A549 (cell line): ENCODE data around the gene COLEC12. TPM values are rescaled to one million over a fixed set of nuclear protein-coding genes. Genes with fewer than 3 reads are reported as not detected.

Experiments used
- ATAC-seq, 2 experiments: fragments of 200-7000 bp in 1 of 2; fragments of >200 bp in 1 of 2; cut with Nextera tagmentation in 1 of 2; cut with Tn5 transposase in 1 of 2; 3 replicates each; pipeline versions ENCODE4 v1.8.0 to v1.9.1; 2018 to 2020; ENCODE audit warnings: mild to moderate bottlenecking in 1 of 2, moderate library complexity in 1 of 2
- CTCF ChIA-PET: fragments of 300-600 bp; sonication (Branson Sonifier 250); formaldehyde crosslinking; extraction: SDS; loops from one replicate; lab custom pipeline; 2021; ENCODE audit warnings: antibody characterized with exemption, inconsistent platforms; lab: Yijun Ruan, JAX
- POLR2A ChIA-PET: fragments of 350-600 bp; formaldehyde crosslinking; extraction: SDS; loops from one replicate; lab custom pipeline; 2021; ENCODE audit warnings: antibody characterized with exemption, inconsistent platforms; lab: Yijun Ruan, JAX
- DNase-seq, 2 experiments: peaks; one replicate each; pipeline versions ENCODE4 v3.0.0 to v3.0.0-alpha.2; 2011 to 2016; ENCODE audit warnings: low read depth in 1 of 2, low spot score in 1 of 2
- FAIRE-seq: peaks from 2 replicates; lab custom pipeline; 2011; peaks lifted over from hg19 to GRCh38; lab: Jason Lieb, UNC
- H3K27ac ChIP-seq, 2 experiments: fragments of >200 bp; sonication (Bioruptor Twin); formaldehyde crosslinking; 3 replicates each; pipeline ENCODE4 v1.5.1; 2016 to 2017
- H3K4me1 ChIP-seq: fragments of >200 bp; sonication (Bioruptor Twin); formaldehyde crosslinking; 3 replicates; pipeline ENCODE4 v1.6.1; 2016
- H3K4me2 ChIP-seq: fragments of >200 bp; sonication (Bioruptor Twin); formaldehyde crosslinking; 3 replicates; pipeline ENCODE4 v1.6.1; 2016
- H3K4me3 ChIP-seq: fragments of >200 bp; sonication (Bioruptor Twin); formaldehyde crosslinking; 3 replicates; pipeline ENCODE4 v1.5.1; 2016
- H3K9me3 ChIP-seq: fragments of >200 bp; sonication (Bioruptor Twin); formaldehyde crosslinking; 3 replicates; pipeline ENCODE4 v1.6.1; 2016
- ATOH8 ChIP-seq: fragments of 250-450 bp; sonication (Bioruptor Pico); IDR thresholded peaks from 2 replicates; pipeline ENCODE4 v1.5.0; 2020; ENCODE audit warnings: low read depth, mild to moderate bottlenecking, moderate library complexity
- BHLHE40 ChIP-seq: IDR thresholded peaks from 2 replicates; pipeline ENCODE4 v1.6.1; 2012; ENCODE audit warnings: low read depth, low read length, inconsistent platforms
- CBX2 ChIP-seq: fragments of 200-600 bp; sonication (generic); IDR thresholded peaks from 2 replicates; pipeline ENCODE4 v1.6.1; 2016; ENCODE audit warnings: low read depth, mild to moderate bottlenecking, borderline replicate concordance
- CHD2 ChIP-seq: fragments of 150-350 bp; IDR thresholded peaks from 2 replicates; pipeline ENCODE4 v1.6.1; 2014; ENCODE audit warnings: low read length; ENCODE audit not compliant: partially characterized antibody
- CTCF ChIP-seq: fragments of >200 bp; sonication (Bioruptor Twin); formaldehyde crosslinking; IDR thresholded peaks from 3 replicates; pipeline ENCODE4 v1.5.1; 2016
- EHF ChIP-seq: fragments of 250-450 bp; sonication (Bioruptor Pico); IDR thresholded peaks from 2 replicates; pipeline ENCODE4 v1.5.0; 2020; ENCODE audit warnings: mild to moderate bottlenecking
- EHMT2 ChIP-seq: fragments of 200-600 bp; sonication (generic); IDR thresholded peaks from 2 replicates; pipeline ENCODE4 v1.6.1; 2016; ENCODE audit warnings: antibody characterized with exemption, low read depth, mild to moderate bottlenecking, moderate library complexity
- EP300 ChIP-seq, 2 experiments: fragments of >200 bp; sonication (Bioruptor Twin); formaldehyde crosslinking; IDR thresholded peaks; 2 replicates in 1 of 2; 3 replicates in 1 of 2; pipeline ENCODE4 v1.6.1; 2016 to 2017
- FOSB ChIP-seq: fragments of 250-450 bp; sonication (Bioruptor Pico); IDR thresholded peaks from 2 replicates; pipeline ENCODE4 v1.5.0; 2020; ENCODE audit warnings: mild to moderate bottlenecking, moderate library complexity
- FOXS1 ChIP-seq: fragments of 250-450 bp; sonication (Bioruptor Pico); IDR thresholded peaks from 2 replicates; pipeline ENCODE4 v1.5.0; 2020; ENCODE audit warnings: mild to moderate bottlenecking, moderate library complexity
- GATA3 ChIP-seq: IDR thresholded peaks from 2 replicates; pipeline ENCODE4 v1.6.1; 2012; ENCODE audit warnings: borderline replicate concordance
- HES2 ChIP-seq: fragments of >200 bp; sonication (Bioruptor Twin); formaldehyde crosslinking; IDR thresholded peaks from 2 replicates; pipeline ENCODE4 v1.6.1; 2016
- HOXA7 ChIP-seq: fragments of 250-450 bp; sonication (Bioruptor Pico); IDR thresholded peaks from 2 replicates; pipeline ENCODE4 v1.5.0; 2020; ENCODE audit warnings: mild to moderate bottlenecking, moderate library complexity
- JUN ChIP-seq, 2 experiments: fragments of >200 bp; sonication (Bioruptor Twin); formaldehyde crosslinking; IDR thresholded peaks; 2 replicates in 1 of 2; 3 replicates in 1 of 2; pipeline ENCODE4 v1.6.1; 2016 to 2017
- MAFK ChIP-seq: fragments of 450-650 bp; IDR thresholded peaks from 2 replicates; pipeline ENCODE4 v1.6.1; 2014; ENCODE audit not compliant: partially characterized antibody
- MAZ ChIP-seq: fragments of 150-350 bp; IDR thresholded peaks from 2 replicates; pipeline ENCODE4 v1.6.1; 2014; ENCODE audit warnings: antibody characterized with exemption, low read depth, low read length, borderline replicate concordance
- MYC ChIP-seq: IDR thresholded peaks from 2 replicates; pipeline ENCODE4 v1.6.1; 2012; ENCODE audit warnings: mild to moderate bottlenecking, inconsistent platforms, low read length, improper control_type of control experiment, borderline replicate concordance
- NPAS2 ChIP-seq: fragments of 250-450 bp; sonication (Bioruptor Pico); IDR thresholded peaks from 2 replicates; pipeline ENCODE4 v1.8.0; 2022; ENCODE audit warnings: mild to moderate bottlenecking, moderate library complexity, borderline replicate concordance
- PBX3 ChIP-seq: IDR thresholded peaks from 2 replicates; pipeline ENCODE4 v1.6.1; 2012
- PHF8 ChIP-seq: fragments of 200-600 bp; sonication (generic); IDR thresholded peaks from 2 replicates; pipeline ENCODE4 v1.6.1; 2016; ENCODE audit warnings: low read depth, mild to moderate bottlenecking, antibody characterized with exemption, moderate library complexity, borderline replicate concordance
- POLR2AphosphoS2 ChIP-seq: conservative IDR thresholded peaks from 2 replicates; pipeline ENCODE4 v1.6.1; 2012; ENCODE audit warnings: low read length, improper control_type of control experiment, inconsistent platforms
- RFX5 ChIP-seq: fragments of 450-650 bp; IDR thresholded peaks from 2 replicates; pipeline ENCODE4 v1.7.1; 2014; ENCODE audit warnings: antibody characterized with exemption, mild to moderate bottlenecking, moderate library complexity
- RNF2 ChIP-seq: fragments of 200-600 bp; sonication (generic); IDR thresholded peaks from 2 replicates; pipeline ENCODE4 v1.6.1; 2016; ENCODE audit warnings: low read depth, mild to moderate bottlenecking, antibody characterized with exemption, moderate library complexity, borderline replicate concordance
- SMC3 ChIP-seq: fragments of >200 bp; sonication (Bioruptor Twin); formaldehyde crosslinking; IDR thresholded peaks from 3 replicates; pipeline ENCODE4 v1.6.1; 2018; ENCODE audit warnings: inconsistent platforms
- SREBF2 ChIP-seq: fragments of 450-650 bp; IDR thresholded peaks from 2 replicates; pipeline ENCODE4 v1.6.1; 2014; ENCODE audit warnings: mild to moderate bottlenecking, moderate library complexity
- TFCP2L1 ChIP-seq: fragments of 250-450 bp; sonication (Bioruptor Pico); IDR thresholded peaks from 2 replicates; pipeline ENCODE4 v1.5.0; 2021; ENCODE audit warnings: mild to moderate bottlenecking
- TP53 ChIP-seq: fragments of 250-450 bp; sonication (Bioruptor Pico); IDR thresholded peaks from 2 replicates; pipeline ENCODE4 v1.5.0; 2021; ENCODE audit warnings: mild to moderate bottlenecking, moderate library complexity
- ZSCAN20 ChIP-seq: fragments of 250-450 bp; sonication (Bioruptor Pico); IDR thresholded peaks from 2 replicates; pipeline ENCODE4 v1.8.0; 2022; ENCODE audit warnings: mild to moderate bottlenecking, moderate library complexity
- WGBS: methylation state at CpG from one replicate; pipeline ENCODE4 v1.1.6; 2017; ENCODE audit errors: missing lambda C conversion rate; 5-methylcytosine and 5-hydroxymethylcytosine counted together
- polyA plus RNA-seq, 4 experiments: library from polyadenylated mRNA; depleted of rRNA in 3 of 4; stranded (reverse); fragments of >200 nt; fragmentation: RNase III in 1 of 4; extraction: RNeasy Plus Mini Kit Qiagen cat#74134 plus additional on column Dnase treatment in 1 of 4; gene quantifications; 2 replicates in 3 of 4; 3 replicates in 1 of 4; pipeline ENCODE4 v1.2.3, GENCODE V29; 2011 to 2017

Gene COLEC12
- polyA plus RNA-seq, 2 of the 4 experiments (the other 2 are of a cell fraction), result 0.01 TPM; not detected in 1

GRCh38 chr18:456361-457139 lies 44.0 kb downstream of the COLEC12 start:
- H3K27ac ChIP-seq, result no peak overlapping the region
- H3K4me2 ChIP-seq, result no peak overlapping the region
- FAIRE-seq, result no peak
- TF ChIP-seq TP53 (no peak), MAFK (no peak), GATA3 (no peak), MAZ (no peak), TFCP2L1 (CRISPR knock-in tag) (no peak), CTCF (no peak), BHLHE40 (no peak), EHF (CRISPR knock-in tag) (no peak), FOSB (no peak), RFX5 (no peak), CHD2 (no peak), HES2 (no peak), POLR2AphosphoS2 (no peak), CBX2 (no peak), EP300 (IDR thresholded peaks at IDR 0.05) (no peak)
- ChIA-PET POLR2A (no interaction called here), CTCF (no interaction called here)
- H3K9me3 ChIP-seq, result no peaks in the 10 kb centered on the region
- ATAC-seq, result no peak
- no peak overlapping the region for H3K4me3 ChIP-seq
- no peak for DNase-seq
- H3K4me1 ChIP-seq, result no peaks in the 10 kb centered on the region
- 61% methylated on average over 20 of the region's 22 CpGs for whole genome bisulfite sequencing

- DNase-seq (no peak), ATAC-seq (no peak), FAIRE-seq (no peak)
- ChIA-PET POLR2A (no interaction called here), CTCF (no interaction called here)
- no peak for TF ChIP-seq ZSCAN20 (CRISPR knock-in tag)
- TF ChIP-seq PHF8, result no peak
- TF ChIP-seq SMC3, result no peak
- no peak for TF ChIP-seq MAZ
- no peak for TF ChIP-seq EHMT2
- Histone ChIP-seq H3K4me3 (no peak overlapping the region), H3K4me2 (no peak overlapping the region), H3K9me3 (no peaks in the 10 kb centered on the region), H3K4me1 (no peaks in the 10 kb centered on the region), H3K27ac (no peak overlapping the region)
- 42% methylated on average over 4 of the region's 4 CpGs for WGBS
These were observed 47.1 kb downstream of the COLEC12 start for GRCh38 chr18:453400-453799.

GRCh38 chr18:452816-453215 lies 47.7 kb downstream of the COLEC12 start:
- H3K4me1 ChIP-seq, result no peaks in the 10 kb centered on the region
- FAIRE-seq (no peak), DNase-seq (no peak), ATAC-seq (no peak)
- ChIA-PET POLR2A (no interaction called here), CTCF (no interaction called here)
- H3K9me3 ChIP-seq, result no peaks in the 10 kb centered on the region
- H3K4me2 ChIP-seq, result no peak overlapping the region
- no peak overlapping the region for H3K27ac ChIP-seq
- 6% methylated on average over 1 of the region's 1 CpG for WGBS
- H3K4me3 ChIP-seq, result no peak overlapping the region
- TF ChIP-seq HOXA7 (CRISPR knock-in tag), result no peak
- no peak for TF ChIP-seq SREBF2
- no peak for TF ChIP-seq CHD2
- no peak for TF ChIP-seq RNF2
- no peak for TF ChIP-seq EHMT2
- TF ChIP-seq PBX3, result no peak
- TF ChIP-seq CTCF, result no peak
- TF ChIP-seq EHF (CRISPR knock-in tag), result no peak
- no peak for TF ChIP-seq NPAS2
- no peak for TF ChIP-seq JUN (IDR thresholded peaks at IDR 0.05)
- no peak for TF ChIP-seq FOXS1 (CRISPR knock-in tag)
- TF ChIP-seq ZSCAN20 (CRISPR knock-in tag), result no peak
- TF ChIP-seq ATOH8 (CRISPR knock-in tag), result no peak
- TF ChIP-seq MYC, result no peak
